Measurements from ENCODE around the gene TRMT10C.
"Not testable (repeated sequence)": the region's sequence is repeated elsewhere in the genome, so short reads cannot be mapped to it uniquely, and the experiment has no call there.

The TRMT10C gene

DNA sequence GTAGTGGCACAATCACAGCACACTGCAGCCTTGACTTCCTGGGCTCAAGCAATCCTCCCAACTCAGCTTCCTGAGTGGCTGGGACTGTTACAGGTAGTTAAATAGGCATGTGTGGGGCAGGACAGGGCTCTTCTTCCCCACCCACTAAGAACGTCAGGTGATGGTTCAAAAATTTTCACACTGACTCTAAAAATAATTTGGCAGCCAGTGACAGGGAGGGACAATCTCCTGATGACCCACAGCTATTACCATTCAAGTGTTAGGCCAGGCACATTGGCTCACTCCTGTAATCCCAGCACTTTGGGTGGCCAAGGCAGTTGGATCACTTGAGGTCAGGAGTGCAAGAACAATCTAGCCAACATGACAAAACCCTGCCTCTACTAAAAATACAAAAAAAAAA, 12.2 kb upstream of the TRMT10C start:
- no peak for DNase-seq

DNA sequence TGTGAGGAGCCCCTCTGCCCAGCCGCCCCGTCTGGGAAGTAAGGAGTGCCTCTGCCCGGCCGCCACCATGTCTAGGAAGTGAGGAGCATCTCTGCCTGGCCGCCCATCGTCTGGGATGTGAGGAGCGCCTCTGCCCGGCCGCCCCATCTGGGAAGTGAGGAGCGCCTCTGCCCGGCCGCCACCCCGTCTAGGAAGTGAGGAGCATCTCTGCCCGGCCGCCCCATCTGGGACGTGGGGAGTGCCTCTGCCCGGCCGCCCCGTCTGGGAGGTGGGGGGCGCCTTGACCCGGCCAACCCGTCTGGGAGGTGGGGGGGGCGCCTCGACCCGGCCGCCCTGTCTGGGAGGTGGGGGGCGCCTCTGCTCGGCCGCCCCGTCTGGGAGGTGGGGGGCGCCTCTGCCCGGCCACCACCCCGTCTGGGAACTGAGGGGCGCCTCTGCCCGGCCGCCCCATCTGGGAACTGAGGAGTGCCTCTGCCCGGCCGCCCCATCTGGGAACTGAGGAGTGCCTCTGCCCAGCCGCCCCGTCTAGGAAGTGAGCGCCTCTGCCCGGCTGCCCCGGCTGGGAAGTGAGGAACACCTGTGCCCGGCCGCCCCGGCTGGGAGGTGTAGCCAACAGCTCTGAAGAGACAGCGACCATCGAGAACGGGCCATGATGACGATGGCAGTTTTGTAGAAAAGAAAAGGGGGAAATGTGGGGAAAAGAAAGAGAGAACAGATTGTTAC, 10.1 kb upstream of the TRMT10C start:
- DNase-seq, result not testable (repeated sequence)

DNA sequence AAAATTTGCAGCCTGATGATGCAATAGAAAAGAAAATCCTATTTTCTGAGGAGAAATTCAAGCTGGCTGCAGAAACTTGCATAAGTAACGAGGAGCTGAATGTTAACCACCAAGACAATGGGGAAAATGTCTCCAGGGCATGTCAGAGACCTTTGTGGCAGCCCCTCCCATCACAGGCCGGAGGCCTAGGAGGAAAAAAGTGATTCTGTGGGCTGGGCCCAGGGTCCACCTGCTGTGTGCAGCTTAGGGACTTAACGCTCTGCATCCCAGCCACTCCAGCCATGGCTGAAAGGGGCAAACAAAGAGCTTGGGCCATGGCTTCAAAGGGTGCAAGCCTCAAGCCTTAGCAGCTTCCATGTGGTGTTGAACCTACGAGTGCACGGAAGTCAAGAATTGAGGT, 8.3 kb upstream of the TRMT10C start:
- not testable (repeated sequence) for DNase-seq

DNA sequence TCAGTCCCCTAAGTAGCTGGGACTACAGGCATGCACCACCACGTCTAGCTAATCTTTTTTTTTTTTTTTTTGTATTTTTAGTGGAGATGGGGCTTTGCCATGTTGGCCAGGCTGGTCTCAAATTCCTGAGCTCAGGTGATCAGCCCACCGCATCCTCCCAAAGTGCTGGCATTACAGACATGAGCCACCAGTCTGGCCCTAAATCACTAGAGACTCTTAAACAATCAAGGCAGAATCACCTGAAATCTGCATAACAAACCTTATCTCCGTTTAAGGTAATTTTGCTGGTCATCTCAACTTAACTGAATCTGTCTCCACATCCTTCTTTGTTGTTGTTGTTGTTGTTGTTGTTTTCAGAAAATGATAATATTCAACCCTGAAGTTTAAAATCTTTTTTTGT, 5.6 kb upstream of the TRMT10C start:
- DNase-seq, result no peak

DNA sequence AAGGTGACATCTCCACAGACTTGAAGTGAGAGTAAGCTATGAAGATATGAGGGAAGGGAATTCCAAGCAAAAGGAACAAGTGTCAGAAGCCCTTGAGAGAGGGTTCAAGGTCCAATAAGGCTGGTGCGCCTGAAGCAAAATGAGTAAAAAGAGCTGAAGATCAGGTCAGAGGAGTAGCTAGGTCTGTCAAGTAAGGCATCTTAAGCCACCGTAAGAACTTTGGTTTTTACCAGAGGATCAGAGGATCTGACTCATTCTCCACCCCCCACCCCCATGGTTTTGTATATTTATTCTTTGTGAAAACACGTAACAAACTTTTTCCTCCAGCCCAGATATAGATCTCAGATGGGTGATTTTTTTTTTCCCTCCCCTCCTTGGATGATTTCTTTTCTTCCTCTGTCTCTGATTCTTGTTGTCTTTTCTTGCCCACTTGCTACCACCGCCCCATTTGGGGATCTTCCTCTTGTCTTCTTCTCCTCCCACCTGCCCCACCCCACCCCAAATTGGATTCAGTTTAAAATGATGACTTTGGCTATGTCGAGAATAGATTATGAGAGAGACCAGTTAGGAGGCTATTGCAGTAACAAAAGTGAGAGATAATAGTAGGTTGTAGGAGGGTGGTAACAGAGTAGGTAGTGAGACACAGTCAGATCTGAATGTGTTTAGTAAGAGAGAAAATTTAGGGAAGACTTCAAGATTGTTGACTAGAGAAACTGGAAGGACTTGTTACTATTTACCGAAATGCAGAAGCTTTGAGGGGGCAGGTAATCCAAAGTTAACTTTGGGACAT, 6.1 kb downstream of the TRMT10C start:
- DNase-seq, result no peak

DNA sequence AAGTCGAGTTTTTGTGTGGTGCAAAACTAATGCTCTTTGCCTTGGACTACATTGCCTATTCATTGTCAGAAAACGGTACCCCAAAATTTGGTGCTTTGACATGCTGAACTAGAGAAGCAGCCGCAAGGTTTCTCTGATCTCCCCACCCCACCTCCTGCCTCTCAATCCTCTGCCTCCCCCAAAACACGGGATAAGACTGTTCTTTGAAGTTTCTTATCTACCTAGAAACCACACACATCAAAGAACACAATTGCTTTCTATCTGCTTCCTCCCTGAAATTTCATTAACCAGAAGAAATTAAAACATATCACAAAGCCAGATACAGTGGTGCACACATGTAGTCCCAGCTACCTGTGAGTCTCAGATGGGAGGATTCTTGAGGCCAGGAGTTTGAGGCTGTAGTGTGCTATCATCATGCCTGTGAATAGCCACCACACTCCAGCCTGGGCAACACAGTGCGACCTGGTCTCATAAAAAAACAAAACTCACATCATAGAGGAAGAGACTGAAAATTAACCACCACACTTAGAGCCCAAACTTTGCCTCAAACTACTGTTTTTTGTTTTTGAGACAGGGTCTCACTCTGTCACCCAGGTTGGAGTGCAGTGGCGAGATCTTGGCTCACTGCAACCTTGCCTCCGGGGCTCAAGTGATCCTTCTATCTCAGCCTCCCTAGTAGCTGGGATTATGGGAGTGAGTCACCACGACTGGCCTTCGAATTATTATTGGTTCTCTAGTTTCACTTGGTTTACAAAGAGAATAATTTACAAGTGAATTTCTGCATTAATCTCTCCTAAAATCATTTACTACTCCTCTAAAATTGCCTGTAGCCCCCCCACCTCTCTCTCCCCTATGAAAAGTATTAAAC, 9.6 kb downstream of the TRMT10C start:
- DNase-seq, result no peak

DNA sequence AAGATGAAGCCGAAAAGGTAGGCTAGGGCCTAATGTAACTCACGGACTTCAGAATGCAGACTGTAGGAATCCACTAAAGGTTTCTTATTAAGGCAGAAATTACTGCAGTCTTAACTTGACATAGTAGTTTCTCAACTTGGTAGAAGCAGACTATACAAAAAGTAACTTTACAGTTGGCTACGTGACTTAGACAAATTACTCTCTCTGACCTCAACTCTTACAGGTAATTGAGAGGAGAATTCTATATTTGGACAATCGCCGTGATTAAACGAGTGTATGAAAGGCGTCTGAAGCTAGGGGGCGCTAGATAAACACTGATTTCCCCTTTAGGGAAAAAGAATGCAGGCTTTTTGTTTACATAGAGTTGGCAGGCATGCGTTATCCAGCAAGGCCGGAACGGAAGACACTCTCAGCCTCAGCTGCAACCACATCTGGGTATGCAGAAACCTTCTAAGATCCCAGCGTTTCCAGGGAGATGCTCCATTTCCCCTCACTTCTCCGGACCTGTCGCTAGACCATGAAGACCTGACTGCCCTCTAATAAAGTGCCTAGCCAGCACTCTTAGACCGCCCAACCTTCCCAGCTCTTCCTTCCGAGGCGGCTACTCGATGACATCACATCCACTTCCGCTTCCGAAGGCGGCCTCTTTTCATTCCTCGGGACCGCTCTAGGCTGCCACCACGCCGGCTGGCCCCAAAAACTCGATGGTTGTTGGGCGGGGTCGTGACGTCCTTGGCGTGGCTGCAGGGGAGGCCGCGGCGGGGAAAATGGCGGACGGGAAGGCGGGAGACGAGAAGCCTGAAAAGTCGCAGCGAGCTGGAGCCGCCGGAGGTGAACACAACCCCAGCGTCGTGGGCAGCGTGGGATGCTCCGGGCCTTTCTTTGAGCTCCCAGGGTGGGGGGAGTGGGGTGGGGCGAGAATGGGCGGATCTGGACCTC, 12.1 kb downstream of the TRMT10C start, which contains the start of gene PCNP:
TSS of gene PCNP (plus strand) at position 732 of the 939 bp plus-strand sequence. CDS start at position 768, 36 bp downstream.
- peak; percentile 94 for DNase-seq

DNA sequence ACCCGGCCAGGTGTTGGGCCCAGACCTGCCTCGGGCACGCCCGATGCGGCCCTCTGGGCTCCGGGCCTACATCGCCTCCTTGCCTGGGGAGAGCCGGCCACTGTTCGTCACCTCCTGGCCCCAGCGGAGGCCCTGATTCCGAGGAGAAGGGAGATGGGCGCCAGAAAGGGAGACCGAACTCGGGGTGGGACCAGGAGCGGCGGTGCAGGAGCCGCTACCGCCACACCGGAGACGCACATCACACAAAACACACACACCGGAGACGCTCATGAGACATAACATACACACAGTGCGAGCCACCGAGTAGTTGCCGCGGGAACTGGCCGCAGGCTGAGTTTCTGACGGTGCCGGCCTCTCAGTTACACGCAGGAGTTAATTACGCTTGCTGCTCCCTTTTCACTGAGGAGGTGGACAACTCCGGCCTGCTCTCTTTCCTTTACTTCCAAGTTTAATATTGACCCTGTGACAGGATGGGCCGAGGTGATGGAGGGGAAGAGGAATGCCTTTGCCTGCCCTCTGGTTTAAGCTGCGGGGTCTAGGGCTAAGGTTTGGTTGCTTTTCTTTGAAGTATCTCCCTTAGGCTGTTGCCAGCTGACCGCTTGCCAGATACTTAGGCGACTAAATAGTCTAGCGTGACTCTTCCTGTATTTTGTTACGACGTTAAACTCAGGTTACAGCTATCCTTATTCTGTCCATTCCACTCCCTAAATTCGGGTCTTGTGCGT, 12.9 kb downstream of the TRMT10C start:
- DNase-seq, result peak; percentile 25

DNA sequence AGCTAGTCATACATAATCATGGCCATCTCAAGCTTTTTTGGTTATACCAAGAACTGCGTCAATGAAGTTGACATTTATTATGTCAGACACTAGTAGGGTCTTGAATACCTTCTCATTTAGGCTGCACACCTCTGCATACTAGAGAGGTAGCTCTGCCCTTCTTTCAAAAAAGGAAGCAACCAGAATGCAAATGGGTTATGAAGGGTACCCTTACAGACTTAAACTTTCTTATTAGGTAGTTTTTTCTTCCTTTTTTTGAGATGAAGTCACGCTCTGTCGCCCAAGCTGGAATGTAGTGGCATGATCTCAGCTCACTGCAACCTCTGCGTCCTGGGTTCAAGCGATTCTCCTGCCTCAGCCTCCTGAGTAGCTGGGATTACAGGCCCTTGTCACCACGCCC, 15.6 kb downstream of the TRMT10C start:
- DNase-seq, result no peak

DNA sequence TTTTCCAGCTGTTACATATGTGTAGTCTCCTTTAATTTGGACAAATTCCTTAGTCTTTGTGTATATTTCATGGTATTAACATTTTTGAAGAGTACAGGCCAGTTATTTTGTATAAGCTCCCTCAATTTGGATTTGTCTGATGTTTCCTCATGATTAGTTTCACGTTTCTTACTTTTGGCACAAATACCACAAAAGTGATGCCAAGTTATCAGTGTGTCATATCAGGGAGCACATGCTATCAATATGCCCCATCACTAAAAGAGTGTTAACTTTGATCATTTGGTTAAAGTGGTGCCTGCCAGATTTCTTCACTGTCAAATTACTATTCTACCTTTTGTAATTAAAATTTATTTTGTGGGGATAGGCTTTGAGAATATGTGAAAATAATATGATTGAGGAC, 26.9 kb downstream of the TRMT10C start:
- DNase-seq, result no peak

DNA sequence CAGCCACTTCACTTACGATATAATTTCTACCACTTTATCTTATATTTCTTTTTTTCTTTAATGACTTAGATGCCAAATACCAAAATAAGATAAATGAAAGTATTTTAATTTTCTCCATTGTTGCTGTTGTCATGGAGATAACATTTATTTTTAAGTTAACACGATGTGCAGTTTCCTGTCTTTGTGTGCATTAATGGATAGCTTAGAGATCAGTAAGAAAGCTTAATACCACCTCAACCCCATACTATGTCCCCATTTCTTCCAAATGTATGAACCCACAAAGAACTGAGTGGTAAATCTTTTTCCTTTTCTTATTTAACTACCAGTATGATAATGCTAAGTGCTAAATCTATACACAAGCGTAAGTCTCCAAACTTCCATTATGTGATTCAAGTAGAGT, 29.4 kb downstream of the TRMT10C start:
- DNase-seq, result no peak

DNA sequence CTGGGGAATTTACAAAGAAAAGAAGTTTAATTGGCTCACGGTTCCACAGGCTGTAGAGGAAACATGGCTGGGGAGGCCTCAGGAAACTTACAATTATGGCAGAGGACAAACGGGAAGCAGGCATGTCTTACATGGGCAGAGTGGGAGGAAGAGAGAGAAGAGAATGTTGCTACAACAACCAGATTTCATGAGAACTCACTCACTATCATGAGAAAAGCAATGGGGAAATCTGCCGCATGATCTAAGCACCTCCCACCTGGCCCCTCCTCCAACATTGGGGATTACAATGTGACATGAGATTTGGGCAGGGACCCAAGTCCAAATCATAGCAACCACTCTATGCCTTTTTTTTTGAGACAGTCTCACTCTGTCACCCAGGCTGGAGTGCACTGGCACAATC, 41.1 kb downstream of the TRMT10C start:
- DNase-seq, result no peak

DNA sequence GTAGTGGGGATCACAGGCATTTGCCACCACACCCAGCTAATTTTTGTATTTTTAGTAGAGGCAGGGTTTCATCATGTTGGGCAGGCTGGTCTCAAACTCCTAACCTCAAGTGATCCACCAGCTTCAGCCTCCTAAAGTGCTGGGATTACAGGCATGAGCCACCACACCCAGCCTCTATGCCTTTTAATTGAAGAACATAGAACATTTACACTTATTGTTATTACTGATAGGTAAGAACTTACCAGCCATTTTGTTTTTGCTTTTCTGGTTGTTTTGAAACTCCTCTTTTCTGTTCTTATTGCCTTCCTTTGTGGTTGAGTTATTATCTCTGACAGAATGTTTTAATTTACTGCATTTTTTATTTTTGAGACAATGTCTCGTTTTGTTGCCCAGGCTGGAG, 41.5 kb downstream of the TRMT10C start:
- no peak for DNase-seq

DNA sequence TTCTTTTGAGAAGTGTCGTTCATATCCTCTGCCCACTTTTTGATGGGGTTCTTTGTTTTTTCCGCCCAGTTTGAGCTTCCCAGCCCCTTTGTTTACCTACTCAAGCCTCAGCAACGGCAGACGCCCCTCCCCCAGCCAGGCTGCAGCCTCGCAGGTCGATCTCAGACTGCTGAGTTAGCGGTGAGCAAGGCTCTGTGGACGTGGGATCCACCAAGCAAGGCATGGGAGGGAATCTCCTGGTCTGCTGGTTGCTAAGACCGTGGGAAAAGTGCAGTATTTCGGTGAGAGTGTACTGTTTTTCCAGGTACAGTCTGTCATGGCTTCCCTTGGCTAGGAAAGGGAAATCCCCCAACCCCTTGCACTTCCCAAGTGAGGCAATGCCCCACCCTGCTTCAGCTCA, 43.7 kb downstream of the TRMT10C start:
- not testable (repeated sequence) for DNase-seq

DNA sequence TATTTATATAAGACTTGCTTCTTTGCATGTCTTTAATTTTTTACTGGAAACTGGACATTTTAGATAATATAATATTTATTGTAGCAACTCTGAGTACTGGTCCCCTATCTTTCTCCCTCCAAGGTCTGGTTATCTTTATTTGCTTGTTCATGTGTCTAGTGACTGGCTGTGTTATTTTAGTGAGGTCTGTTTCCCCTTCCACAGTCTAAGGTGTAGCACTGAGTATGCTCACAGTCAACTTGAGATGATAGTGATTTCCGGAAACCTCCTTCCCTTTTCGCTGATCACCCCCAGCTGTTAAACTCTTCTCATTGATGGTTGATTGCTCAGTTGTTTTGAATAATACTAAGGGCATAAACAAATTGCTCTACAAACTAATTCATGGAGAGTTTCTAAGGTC, 49.4 kb downstream of the TRMT10C start:
- DNase-seq, result no peak

DNA sequence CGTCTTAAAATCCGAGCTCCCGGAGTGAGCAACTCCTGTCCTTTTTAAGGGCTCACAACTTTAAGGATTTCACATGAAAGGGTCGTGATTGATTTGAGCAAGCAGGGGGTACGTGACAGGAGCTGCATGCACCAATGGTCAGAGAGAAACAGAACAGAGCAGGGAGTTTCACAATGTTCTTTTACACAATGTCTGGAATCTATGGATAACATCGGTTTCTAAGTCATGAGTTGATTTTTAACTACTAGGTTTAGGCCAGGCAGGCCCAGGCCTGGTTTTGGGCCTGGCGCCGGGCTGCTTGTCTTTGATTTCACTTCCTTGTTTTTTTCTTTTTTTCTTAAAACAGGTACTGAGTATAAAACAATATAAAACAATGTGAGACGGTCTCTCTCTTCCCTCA, 51.3 kb downstream of the TRMT10C start:
- DNase-seq, result not testable (repeated sequence)

DNA sequence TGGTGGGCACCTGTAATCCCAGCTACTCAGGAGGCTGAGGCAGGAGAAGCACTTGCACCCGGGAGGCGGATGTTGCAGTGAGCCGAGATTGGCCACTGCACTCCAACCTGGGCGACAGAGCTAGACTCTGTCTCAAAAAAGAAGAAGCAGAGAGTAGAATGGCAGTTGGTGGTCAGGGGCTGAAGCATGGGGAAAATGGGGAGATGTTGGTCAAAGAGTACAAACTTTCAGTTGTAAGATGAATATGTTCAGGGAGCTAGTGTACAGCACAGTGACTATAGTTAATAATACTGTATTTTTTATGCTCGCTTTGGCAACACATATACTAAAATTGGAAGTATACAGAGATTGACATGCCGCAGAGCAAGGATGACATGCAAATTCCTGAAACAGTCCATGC, 53.9 kb downstream of the TRMT10C start:
- DNase-seq, result no peak

Data from GF-D8 (cell line).